Epithelial cell of proximal tubule (primary cell): ENCODE data around the gene STRADA. TPM values are rescaled to one million over a fixed set of nuclear protein-coding genes. Genes with fewer than 3 reads are reported as not detected.

ENCODE experiments used
- DNase-seq: peaks from one replicate; pipeline ENCODE4 v3.0.0-alpha.2; 2011; ENCODE audit warnings: low read depth
- H3K4me3 ChIP-seq: 2 replicates; pipeline ENCODE4 v1.5.1; 2011; ENCODE audit warnings: low read depth, mild to moderate bottlenecking, low read length
- total RNA-seq: library from RNA; depleted of rRNA; stranded (reverse); fragments of >200 nt; gene quantifications from 2 replicates; pipeline ENCODE4 v1.2.3, GENCODE V29; 2015
- TF ChIP-seq, protein P1 (sequence below): conservative IDR thresholded peaks from 2 replicates; pipeline ENCODE4 v1.5.1; 2012; ENCODE audit warnings: low read depth, mild to moderate bottlenecking, low read length

STRADA gene
- total RNA-seq, 1 donor from 2014 or later = 33.9 TPM

DNA sequence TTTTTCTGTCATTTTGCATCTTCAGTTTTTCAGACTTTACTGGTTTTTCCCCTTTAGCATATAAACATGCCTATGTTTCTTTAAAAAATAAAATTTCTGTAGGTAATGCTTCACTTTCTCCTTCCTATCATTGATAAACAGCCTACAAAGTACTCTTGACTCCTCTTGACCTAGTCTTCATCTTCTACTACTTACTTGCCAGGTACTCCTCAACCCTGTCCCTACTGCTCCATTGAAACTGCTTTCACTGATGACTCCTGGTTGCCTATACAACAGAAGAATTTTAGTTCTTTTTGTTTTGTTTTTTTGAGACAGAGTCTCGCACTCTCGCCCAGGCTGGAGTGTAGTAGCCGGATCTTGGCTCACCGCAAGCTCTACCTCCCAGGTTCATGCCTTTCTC lies 39.3 kb upstream of the STRADA start:
- H3K4me3 ChIP-seq = no peak overlapping the region
- TF ChIP-seq, protein P1, sequence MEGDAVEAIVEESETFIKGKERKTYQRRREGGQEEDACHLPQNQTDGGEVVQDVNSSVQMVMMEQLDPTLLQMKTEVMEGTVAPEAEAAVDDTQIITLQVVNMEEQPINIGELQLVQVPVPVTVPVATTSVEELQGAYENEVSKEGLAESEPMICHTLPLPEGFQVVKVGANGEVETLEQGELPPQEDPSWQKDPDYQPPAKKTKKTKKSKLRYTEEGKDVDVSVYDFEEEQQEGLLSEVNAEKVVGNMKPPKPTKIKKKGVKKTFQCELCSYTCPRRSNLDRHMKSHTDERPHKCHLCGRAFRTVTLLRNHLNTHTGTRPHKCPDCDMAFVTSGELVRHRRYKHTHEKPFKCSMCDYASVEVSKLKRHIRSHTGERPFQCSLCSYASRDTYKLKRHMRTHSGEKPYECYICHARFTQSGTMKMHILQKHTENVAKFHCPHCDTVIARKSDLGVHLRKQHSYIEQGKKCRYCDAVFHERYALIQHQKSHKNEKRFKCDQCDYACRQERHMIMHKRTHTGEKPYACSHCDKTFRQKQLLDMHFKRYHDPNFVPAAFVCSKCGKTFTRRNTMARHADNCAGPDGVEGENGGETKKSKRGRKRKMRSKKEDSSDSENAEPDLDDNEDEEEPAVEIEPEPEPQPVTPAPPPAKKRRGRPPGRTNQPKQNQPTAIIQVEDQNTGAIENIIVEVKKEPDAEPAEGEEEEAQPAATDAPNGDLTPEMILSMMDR = no peak
- DNase-seq = no peak

DNA sequence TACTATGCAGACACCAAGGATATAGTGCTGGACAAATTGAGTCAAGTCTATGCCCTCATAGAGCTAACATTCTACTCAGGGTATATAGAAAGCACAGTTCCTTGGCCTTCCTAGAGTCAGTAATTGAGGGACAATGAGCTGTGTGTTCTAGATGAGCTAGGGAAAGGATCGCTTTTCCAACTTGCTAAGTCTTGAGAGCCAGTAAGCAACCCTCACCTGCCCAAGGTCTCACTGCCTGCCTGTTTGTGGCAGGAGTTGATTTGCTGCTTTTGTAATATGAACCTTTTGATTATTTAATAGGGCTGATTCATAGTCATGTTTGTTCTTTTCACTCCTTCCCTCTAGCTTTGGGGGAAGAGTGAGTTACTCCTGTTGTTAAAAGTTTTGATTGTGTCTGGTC lies 38.9 kb upstream of the STRADA start:
- no peak overlapping the region for H3K4me3 ChIP-seq
- no peak for DNase-seq

DNA sequence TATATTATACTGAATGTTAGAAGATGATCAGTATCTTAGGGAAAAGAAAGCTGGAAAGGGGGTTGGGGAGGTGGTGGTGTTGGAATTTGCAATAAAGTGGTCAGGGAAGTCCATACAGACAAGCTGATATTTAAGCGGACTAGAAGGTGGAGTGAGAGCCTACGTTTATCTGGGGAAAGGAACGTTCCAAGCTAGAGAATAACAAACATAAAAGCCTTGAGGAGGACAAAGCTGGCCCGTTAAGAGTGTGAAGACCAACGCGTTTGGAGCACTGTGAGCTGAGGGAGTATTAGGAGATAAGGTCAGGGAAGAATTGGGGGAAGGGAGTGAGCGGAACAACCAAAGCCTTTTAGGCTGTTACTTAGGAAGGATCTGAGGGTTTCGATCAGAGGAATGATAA lies 33.8 kb upstream of the STRADA start:
- H3K4me3 ChIP-seq = peak overlapping the region; percentile 95
- no peak for DNase-seq
- TF ChIP-seq, protein P1 = no peak

More for the DNA sequence above, 38.9 kb upstream of the STRADA start:
- TF ChIP-seq, protein P1 = no peak

DNA sequence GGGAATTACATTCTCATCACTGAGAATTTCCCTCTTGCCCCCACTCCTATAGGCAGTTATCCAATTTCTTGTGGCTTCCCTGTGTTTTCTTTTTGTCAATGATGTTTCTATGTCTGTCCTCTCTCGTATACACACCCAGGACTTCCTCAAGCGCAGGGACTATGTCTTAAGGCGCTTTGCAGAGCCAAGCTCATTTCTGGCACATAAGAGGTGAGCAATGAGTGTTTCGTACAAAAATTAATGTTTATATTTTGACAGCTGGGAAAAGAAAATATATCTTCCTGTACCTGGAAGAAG lies 33.3 kb upstream of the STRADA start:
- peak overlapping the region; percentile 95 for H3K4me3 ChIP-seq
- TF ChIP-seq, protein P1 = no peak
- DNase-seq = no peak

DNA sequence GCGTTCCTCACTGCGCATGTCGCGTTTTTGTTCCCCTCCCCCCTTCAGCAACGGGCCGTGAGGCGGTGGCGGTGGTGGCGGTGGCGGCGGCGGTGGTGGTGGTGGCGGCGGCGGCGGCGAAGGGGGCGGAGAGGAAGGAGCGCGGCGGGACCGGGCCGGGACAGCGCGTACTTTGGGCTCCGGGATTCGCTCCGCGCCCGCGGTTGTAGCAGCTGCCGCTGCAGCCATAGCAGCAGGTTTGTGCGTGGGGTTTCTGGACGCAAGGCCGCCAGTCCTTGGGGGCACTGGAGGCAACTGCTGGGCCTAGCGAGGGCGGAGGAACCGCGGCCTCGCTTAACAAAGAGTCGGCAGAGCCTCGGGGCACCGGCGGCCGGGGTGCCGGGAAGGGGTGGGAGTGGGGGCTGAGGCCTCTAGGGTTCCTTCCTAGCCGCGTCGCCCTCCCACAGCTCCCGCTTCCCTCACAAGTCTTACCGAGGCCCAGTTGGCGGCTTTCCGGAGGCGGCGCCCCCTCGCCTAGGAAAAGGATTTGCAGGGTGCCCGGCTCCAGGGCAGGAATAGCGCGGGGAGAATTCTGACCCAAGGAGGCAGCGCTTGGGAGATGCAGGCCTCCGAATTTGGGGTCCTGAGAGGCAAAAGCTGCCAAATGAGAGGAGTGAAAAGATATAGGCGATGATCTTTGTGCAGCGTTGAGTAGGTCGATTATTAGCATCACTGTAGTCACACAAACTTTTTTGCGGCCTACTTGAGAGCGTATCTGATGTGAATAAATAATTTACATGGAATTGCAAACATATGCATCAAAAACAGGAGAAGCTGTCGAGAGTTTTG lies 32.8 kb upstream of the STRADA start, which contains the start of gene DDX42:
DDX42 (plus strand) TSS at position 30 of the 828 bp plus-strand sequence. CDS start 12,880 bp downstream, outside the sequence.
- no peak for DNase-seq
- H3K4me3 ChIP-seq = peak within 1 kb of the TSS; percentile 95
- TF ChIP-seq, protein P1 = peak; percentile 19

DNA sequence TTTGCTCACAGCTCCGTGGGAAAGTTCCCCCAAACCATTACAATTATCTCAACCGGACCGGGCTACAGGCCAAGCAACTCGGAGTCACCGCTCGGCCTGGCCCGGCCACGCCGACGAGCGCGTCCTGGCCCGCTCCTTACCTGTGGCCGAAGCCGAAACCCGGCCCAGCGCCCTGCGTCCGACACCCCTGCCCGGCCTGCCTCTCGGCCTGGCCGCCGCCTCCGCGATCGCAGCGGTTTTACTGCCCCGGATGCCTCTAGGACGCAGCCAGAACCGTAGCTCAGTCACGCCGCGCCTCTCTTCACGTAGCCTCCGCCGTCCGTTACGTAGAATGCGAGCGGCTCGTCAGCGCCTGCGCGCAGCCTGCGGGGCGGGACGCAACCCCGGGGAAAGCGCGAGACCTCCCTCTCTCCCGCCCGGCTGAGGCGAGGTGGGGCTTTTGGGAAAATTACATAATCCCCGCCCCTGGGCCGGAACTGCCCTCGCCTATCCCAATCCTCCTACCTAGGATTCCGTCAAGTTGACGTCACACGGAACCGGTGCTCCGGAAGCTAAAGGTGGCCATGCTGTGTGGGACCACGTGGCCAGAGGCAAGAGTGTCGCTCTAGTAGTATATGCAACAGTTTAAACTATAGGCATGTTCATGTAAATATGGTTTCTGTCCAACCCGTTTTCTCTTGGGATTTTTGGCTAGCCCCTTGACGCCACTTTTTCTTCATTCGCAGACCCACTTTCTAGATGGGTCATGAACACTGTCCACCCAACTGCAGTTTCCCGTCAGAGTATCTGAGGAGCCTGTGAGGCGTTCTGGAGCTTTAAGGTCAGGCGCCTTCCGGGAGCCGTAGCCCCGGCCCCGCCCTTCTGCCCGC lies 31.9 kb upstream of the STRADA start, which contains the start of gene CCDC47:
CCDC47 (minus strand) TSS at position 326 of the 869 bp plus-strand sequence. CDS start 7,422 bp downstream, outside the sequence.
- peak within 1 kb of the TSS; percentile 95 for H3K4me3 ChIP-seq
- TF ChIP-seq, protein P1 = no peak
- DNase-seq = peak; percentile 94
